HG03469 (cell line): ENCODE measurements around the gene EFCAB5.
"Not testable (repeated sequence)": the region's sequence is repeated elsewhere in the genome, so short reads cannot be mapped to it uniquely, and the experiment has no call there.

Experiments used
- ATAC-seq: cut with Tn5 transposase; IDR thresholded peaks from one replicate; pipeline ENCODE4 v1.9.1; 2021; ENCODE audit warnings: mild to moderate bottlenecking, moderate library complexity, moderate number of reproducible peaks; ENCODE audit not compliant: unreplicated experiment

The EFCAB5 gene

DNA sequence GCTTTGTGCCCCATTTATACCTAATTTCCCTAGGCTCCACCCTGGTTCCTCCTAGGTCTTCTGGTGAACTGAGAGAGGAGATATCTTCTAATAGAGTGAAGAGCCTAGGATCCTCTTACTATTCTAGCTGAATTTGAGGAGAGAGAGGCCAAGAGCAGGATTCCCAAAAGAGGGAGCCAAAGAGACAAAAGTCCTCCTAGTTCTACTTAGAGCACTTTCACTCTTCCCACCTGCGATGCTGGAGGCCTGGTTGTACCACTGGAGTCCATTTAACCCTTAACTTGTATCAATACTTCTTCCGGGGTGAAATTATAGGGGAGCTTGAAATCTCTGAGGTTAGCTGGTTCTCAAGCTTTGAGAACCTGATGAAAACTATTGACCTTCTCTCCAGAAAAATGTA, 8.1 kb upstream of the EFCAB5 start:
- ATAC-seq, result no peak

- not testable (repeated sequence) for ATAC-seq
Measured at GRCh38 chr17:29935909-29936308, 5.5 kb upstream of the EFCAB5 start.

GRCh38 chr17:29936724-29937123, 4.7 kb upstream of the EFCAB5 start:
- no peak for ATAC-seq

DNA sequence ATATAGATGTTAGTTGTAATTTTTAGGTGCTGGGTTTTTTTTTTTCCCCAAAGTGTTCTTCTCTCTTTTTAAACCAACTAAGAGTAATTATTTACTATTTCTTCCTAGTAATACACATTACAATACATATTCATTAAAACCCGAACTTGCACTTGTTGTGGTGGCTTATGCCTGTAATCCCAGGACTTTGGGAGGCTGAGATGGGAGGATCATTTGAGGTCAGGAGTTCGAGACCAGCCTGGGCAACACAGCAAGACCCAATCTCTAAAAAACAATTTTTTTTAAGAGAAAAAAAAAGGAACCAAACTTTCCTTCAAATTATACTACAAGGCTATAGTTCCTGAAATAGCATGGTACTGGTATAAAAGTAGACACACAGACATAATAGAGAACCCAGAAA, 3.8 kb downstream of the EFCAB5 start:
- no peak for ATAC-seq

- ATAC-seq, result no peak
Measured at GRCh38 chr17:29948448-29949215, 7.2 kb downstream of the EFCAB5 start.

- ATAC-seq, result no peak
Measured at GRCh38 chr17:29949696-29950095, 8.3 kb downstream of the EFCAB5 start.

- no peak for ATAC-seq
Measured at GRCh38 chr17:29954405-29954804, 13.0 kb downstream of the EFCAB5 start.

GRCh38 chr17:29956225-29956624, 14.8 kb downstream of the EFCAB5 start:
- no peak for ATAC-seq

- ATAC-seq, result not testable (repeated sequence)
Measured at GRCh38 chr17:29957488-29957887, 16.1 kb downstream of the EFCAB5 start.

DNA sequence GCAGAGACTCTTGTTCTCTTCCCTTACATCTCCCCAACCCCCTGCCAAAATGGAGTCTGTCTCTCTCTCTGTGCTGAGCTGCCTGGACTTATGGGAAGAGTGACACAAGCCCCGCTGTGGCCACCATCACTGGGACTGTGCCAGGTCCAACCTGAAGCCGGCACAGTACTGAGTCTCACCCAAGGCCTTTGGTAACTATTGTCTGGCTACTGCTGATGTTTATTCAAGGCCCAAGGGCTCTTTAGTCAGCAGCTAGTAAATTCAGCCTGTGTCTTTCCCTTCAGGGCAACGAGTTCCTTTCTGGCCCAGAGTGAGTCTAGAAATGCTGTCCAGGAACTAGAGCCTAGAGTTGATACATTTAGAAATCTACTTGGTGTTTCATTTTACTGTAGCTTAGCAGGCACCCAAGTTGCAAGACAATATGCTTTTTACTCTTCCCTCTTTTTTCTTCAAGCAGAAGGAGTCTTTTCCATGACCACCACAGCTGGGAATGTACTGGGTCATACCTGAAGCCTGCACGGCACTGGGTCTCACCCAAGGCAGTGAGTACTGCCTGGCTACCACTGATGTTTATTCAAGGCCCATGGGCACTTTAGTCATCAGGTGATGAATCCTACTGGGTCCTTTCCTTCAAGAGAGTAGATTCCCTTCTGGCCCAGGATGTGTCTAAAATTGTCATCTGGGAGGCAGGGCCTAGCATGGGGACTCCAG, 17.7 kb downstream of the EFCAB5 start:
- ATAC-seq, result no peak

DNA sequence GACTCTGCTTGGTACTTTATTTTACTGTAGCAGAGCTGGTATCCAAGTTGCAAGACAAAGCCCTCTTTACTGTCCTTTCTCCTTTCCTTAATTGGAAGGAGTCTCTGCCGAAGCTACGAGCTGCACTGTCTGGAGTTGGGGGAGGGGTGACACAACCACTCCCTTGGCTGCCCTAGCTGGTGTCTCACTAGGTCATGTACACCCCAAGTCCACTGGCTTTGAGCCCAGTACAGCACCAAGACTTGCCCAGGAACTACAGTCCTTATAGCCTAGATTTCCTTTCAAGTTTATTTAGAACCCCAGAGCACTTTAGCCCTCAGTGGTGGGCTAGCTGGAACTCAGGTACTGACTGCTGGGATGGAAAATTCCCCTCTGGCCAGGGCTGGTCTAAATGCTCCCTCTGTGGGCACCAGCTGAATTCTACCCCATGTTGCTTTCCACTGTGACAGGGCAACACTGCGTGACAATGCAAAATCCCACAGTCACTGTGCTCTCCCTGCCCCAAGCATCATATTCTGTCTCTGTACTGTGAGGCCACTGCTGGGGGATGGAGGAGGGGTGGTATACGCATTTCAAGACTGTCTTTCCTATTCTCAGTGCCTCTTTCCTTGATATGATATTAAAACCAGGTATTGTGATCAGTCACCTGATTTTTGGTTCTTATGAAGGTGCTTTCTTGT, 18.4 kb downstream of the EFCAB5 start:
- no peak for ATAC-seq

DNA sequence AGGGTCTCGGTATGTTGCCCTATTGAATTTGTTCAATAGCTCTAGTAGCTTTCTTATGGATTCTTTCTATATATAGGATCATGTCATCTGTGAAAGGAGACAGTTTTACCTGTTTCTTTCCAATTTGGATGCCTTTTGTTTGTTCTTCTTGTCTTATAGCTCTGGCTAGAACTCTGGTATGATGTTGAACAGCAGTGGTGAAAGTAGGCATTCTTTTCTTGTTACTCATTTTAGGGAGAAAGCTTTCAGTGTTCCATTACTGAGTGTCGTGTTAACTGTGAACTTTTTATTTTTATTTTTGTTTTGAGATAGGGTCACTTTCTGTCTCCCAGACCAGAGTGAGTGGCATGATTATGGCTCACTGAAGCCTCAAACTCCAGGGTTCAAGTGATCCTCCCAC, 21.2 kb downstream of the EFCAB5 start:
- no peak for ATAC-seq

DNA sequence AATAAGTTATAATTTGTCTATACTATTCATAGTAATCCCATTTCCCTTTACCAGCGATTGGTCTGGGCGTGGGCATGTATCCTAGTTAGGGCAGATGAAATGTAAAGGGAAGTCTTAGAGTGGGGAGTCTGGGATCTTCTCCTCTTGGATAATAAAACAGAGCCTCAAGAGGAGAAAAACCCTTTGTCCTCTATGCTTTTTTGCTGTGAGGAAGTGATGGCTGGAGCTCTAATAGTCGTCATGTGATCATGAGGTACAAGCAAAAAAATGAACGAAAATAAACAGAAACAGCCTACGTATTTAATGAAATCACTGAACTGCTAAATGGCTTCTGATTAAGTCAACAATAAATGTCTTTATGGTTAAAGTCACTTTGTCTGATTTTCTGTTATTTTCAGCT, 26.8 kb downstream of the EFCAB5 start:
- ATAC-seq, result no peak

GRCh38 chr17:29972277-29972676, 30.8 kb downstream of the EFCAB5 start:
- ATAC-seq, result no peak

GRCh38 chr17:29973005-29973404, 31.6 kb downstream of the EFCAB5 start:
- ATAC-seq, result no peak

DNA sequence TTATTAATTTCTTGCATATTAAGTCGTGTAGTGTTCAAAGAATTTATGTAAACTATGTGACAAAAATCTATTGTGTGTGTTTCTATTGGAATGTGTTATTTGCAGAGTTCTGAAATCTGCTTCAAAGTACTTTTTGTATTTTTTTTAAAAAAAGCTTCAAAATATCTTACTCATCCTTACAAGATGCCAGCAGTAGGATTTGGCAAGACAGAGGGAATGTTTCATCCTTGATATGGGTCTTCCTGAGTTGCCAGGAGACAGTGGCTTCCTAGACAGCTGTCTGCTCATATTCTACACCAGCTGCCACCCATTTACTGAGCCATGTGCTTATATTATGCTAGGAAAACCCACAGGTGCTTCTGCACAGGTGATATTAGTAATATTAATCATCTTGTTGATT, 36.4 kb downstream of the EFCAB5 start:
- no peak for ATAC-seq

DNA sequence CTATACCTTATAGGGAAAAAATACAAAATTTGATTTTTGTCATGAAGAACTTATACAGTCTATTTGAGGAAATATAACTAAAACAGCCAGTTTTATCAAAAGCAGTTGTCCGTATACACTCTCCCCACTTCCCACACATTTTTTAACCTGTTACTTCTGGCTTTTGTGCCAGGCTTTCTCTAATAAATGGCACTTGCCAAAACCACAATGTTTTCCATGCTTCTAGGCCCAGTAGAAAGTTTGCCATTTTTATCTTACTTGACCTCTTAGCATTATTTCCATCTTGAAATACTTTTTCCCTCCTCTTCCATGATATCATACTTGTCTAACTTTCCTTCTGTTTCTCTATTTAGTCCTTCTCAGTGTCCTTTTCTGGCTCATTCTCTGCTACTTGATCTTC, 38.8 kb downstream of the EFCAB5 start:
- no peak for ATAC-seq

GRCh38 chr17:29982991-29983653, 41.7 kb downstream of the EFCAB5 start:
- no peak for ATAC-seq

- ATAC-seq, result no peak
Measured at GRCh38 chr17:29996458-29996857, 55.0 kb downstream of the EFCAB5 start.

GRCh38 chr17:30000001-30000754, 58.7 kb downstream of the EFCAB5 start:
- ATAC-seq, result no peak
